SK-N-SH (cell line): ENCODE data around the gene TEAD1. TPM values are rescaled to one million over a fixed set of nuclear protein-coding genes. Genes with fewer than 3 reads are reported as not detected.
A peak's percentile ranks its signal among the peaks of the same experiment; 100 is the strongest.

Source experiments
- CTCF ChIA-PET: fragments of 300-600, 350-600 bp; formaldehyde crosslinking; extraction: SDS; loops from one replicate; lab custom pipeline; 2021; lab: Yijun Ruan, JAX
- POLR2A ChIA-PET: fragments of 350-600 bp; sonication (Branson Sonifier 250); formaldehyde crosslinking; extraction: SDS; loops from one replicate; lab custom pipeline; 2020; ENCODE audit warnings: antibody characterized with exemption, inconsistent platforms; lab: Yijun Ruan, JAX
- DNase-seq: peaks from one replicate; pipeline ENCODE4 v3.0.0; 2012
- H2AFZ ChIP-seq: fragments of 200-600 bp; sonication (generic); 2 replicates; pipeline ENCODE4 v1.8.1; 2016; ENCODE audit warnings: antibody characterized with exemption, mild to moderate bottlenecking, low read depth
- H3F3A ChIP-seq: fragments of 200-600 bp; sonication (generic); replicated peaks from 2 replicates; pipeline ENCODE3; 2016; ENCODE audit warnings: antibody characterized with exemption, mild to moderate bottlenecking; ENCODE audit not compliant: insufficient read depth
- H3K27ac ChIP-seq, 2 experiments: fragments of 200-500 bp in 1 of 2; fragments of 200-600 bp in 1 of 2; sonication (Bioruptor generic) in 1 of 2; sonication (generic), shearing (Covaris generic) in 1 of 2; 2 replicates each; pipeline versions ENCODE4 v1.5.1 to v1.6.1; 2014 to 2016; ENCODE audit warnings: low read depth in 2 of 2, inconsistent platforms in 1 of 2, low read length in 1 of 2, mild to moderate bottlenecking in 1 of 2, mixed read lengths in 1 of 2
- H3K27me3 ChIP-seq: fragments of 200-600 bp; sonication (generic), shearing (Covaris generic); 2 replicates; pipeline ENCODE4 v1.6.1; 2016; ENCODE audit warnings: mixed run types; ENCODE audit not compliant: insufficient read depth
- H3K36me3 ChIP-seq, 2 experiments: fragments of 200-500 bp in 1 of 2; fragments of 200-600 bp in 1 of 2; sonication (Bioruptor generic) in 1 of 2; sonication (generic) in 1 of 2; replicated peaks in 1 of 2; 2 replicates each; pipeline versions ENCODE3 to v1.5.1; 2014 to 2016; ENCODE audit warnings: low read length in 1 of 2, mild to moderate bottlenecking in 1 of 2; ENCODE audit not compliant: insufficient read depth in 2 of 2, control insufficient read depth in 1 of 2
- H3K4me1 ChIP-seq, 2 experiments: fragments of 200-500 bp in 1 of 2; fragments of 200-600 bp in 1 of 2; sonication (Bioruptor generic) in 1 of 2; sonication (generic), shearing (Covaris generic) in 1 of 2; 2 replicates each; pipeline versions ENCODE4 v1.5.1 to v1.6.1; 2014 to 2016; ENCODE audit warnings: low read depth in 1 of 2, low read length in 1 of 2, mixed run types in 1 of 2; ENCODE audit not compliant: insufficient read depth in 2 of 2, control insufficient read depth in 1 of 2
- H3K4me2 ChIP-seq: fragments of 200-600 bp; sonication (generic), shearing (Covaris generic); 2 replicates; pipeline ENCODE4 v1.6.1; 2017; ENCODE audit warnings: mixed run types
- H3K4me3 ChIP-seq, 2 experiments: fragments of 200-500 bp in 1 of 2; fragments of 200-600 bp in 1 of 2; sonication (Bioruptor generic) in 1 of 2; sonication (generic), shearing (Covaris generic) in 1 of 2; 2 replicates each; pipeline versions ENCODE4 v1.5.1 to v1.8.1; 2014 to 2016; ENCODE audit warnings: low read depth in 2 of 2, inconsistent platforms in 1 of 2, low read length in 1 of 2, mild to moderate bottlenecking in 1 of 2, mixed read lengths in 1 of 2, moderate library complexity in 1 of 2
- H3K79me2 ChIP-seq: fragments of 200-600 bp; sonication (generic); 2 replicates; pipeline ENCODE4 v1.8.1; 2017; ENCODE audit warnings: mild to moderate bottlenecking; ENCODE audit not compliant: insufficient read depth
- H3K9ac ChIP-seq: fragments of 200-600 bp; sonication (generic); 2 replicates; pipeline ENCODE4 v1.6.1; 2017; ENCODE audit warnings: mixed run types
- H3K9me2 ChIP-seq: fragments of 200-600 bp; sonication (generic); 2 replicates; pipeline ENCODE4 v1.6.1; 2017; ENCODE audit warnings: mixed run types
- H3K9me3 ChIP-seq: fragments of 200-600 bp; sonication (generic); 2 replicates; pipeline ENCODE4 v1.6.1; 2017; ENCODE audit warnings: mixed run types, mild to moderate bottlenecking, moderate library complexity
- H4K20me1 ChIP-seq: fragments of 200-600 bp; sonication (generic); 2 replicates; pipeline ENCODE4 v1.6.1; 2017; ENCODE audit warnings: mild to moderate bottlenecking, mixed run types; ENCODE audit not compliant: insufficient read depth
- CHD2 ChIP-seq: fragments of 150-350 bp; IDR thresholded peaks from 2 replicates; pipeline ENCODE4 v1.6.1; 2018; ENCODE audit warnings: low read length; ENCODE audit not compliant: partially characterized antibody
- ELF1 ChIP-seq: IDR thresholded peaks from 2 replicates; pipeline ENCODE4 v1.4.0; 2012
- EP300 ChIP-seq, 2 experiments: IDR thresholded peaks; 2 replicates each; pipeline versions ENCODE4 v1.4.0 to v1.6.1; 2012; ENCODE audit warnings: borderline replicate concordance in 1 of 2, low read depth in 1 of 2, low read length in 1 of 2
- EZH2phosphoT487 ChIP-seq: fragments of 200-600 bp; sonication (generic); IDR thresholded peaks from 2 replicates; pipeline ENCODE4 v1.6.1; 2017; ENCODE audit warnings: low read depth, mixed run types, mild to moderate bottlenecking, antibody characterized with exemption, moderate library complexity, borderline replicate concordance
- FOXM1 ChIP-seq: IDR thresholded peaks from 2 replicates; pipeline ENCODE4 v1.4.0; 2012; ENCODE audit warnings: low read depth, mild to moderate bottlenecking
- GABPA ChIP-seq: IDR thresholded peaks from 2 replicates; pipeline ENCODE4 v1.4.0; 2012; ENCODE audit warnings: low read depth, mild to moderate bottlenecking
- JUND ChIP-seq: IDR thresholded peaks from 2 replicates; pipeline ENCODE4 v1.4.0; 2012
- MAX ChIP-seq: IDR thresholded peaks from 2 replicates; pipeline ENCODE4 v1.4.0; 2012; ENCODE audit warnings: low read depth
- NFIC ChIP-seq: IDR thresholded peaks from 2 replicates; pipeline ENCODE4 v1.4.0; 2012; ENCODE audit warnings: borderline replicate concordance
- NRF1 ChIP-seq: IDR thresholded peaks from 2 replicates; pipeline ENCODE4 v1.6.1; 2012; ENCODE audit warnings: low read depth, mild to moderate bottlenecking, low read length
- POLR2AphosphoS5 ChIP-seq: IDR thresholded peaks from 2 replicates; pipeline ENCODE4 v1.6.1; 2012; ENCODE audit warnings: low read depth, low read length
- RCOR1 ChIP-seq: fragments of 150-350 bp; IDR thresholded peaks from 2 replicates; pipeline ENCODE4 v1.6.1; 2017; ENCODE audit warnings: antibody characterized with exemption, low read length
- REST ChIP-seq: IDR thresholded peaks from 2 replicates; pipeline ENCODE4 v1.6.1; 2012; ENCODE audit warnings: mild to moderate bottlenecking, low read depth, low read length, moderate library complexity
- RXRA ChIP-seq: IDR thresholded peaks from 2 replicates; pipeline ENCODE4 v1.4.0; 2012; ENCODE audit warnings: low read depth, mild to moderate bottlenecking, borderline replicate concordance
- SIN3A ChIP-seq: IDR thresholded peaks from 2 replicates; pipeline ENCODE4 v1.6.1; 2012; ENCODE audit warnings: low read depth, mild to moderate bottlenecking, low read length, moderate library complexity, borderline replicate concordance
- ZBTB33 ChIP-seq: IDR thresholded peaks from 2 replicates; pipeline ENCODE4 v1.4.0; 2012; ENCODE audit warnings: low read depth, borderline replicate concordance
- whole genome bisulfite sequencing: methylation state at CpG from one replicate; pipeline ENCODE4 v1.1.6; 2017; ENCODE audit warnings: low lambda C conversion rate; 5-methylcytosine and 5-hydroxymethylcytosine counted together
- polyA plus RNA-seq, 3 experiments: library from polyadenylated mRNA; depleted of rRNA; stranded (reverse); fragments of >200 nt; gene quantifications; 2 replicates each; pipeline ENCODE4 v1.2.3, GENCODE V29; 2012
- TF ChIP-seq, protein P1 (sequence below): fragments of 200-600 bp; sonication (generic); IDR thresholded peaks from 2 replicates; pipeline ENCODE4 v1.6.1; 2017; ENCODE audit warnings: antibody characterized with exemption, mild to moderate bottlenecking, moderate library complexity
- TF ChIP-seq, protein P2 (sequence below): fragments of 150-350 bp; IDR thresholded peaks from 2 replicates; pipeline ENCODE4 v1.6.1; 2016; ENCODE audit warnings: mild to moderate bottlenecking, low read depth, low read length

TEAD1 gene
- polyA plus RNA-seq, 1 of the 3 experiments (the other 2 are of a cell fraction): 31.2 TPM

- CTCF ChIA-PET: interaction anchor here (0.8 to 4.0 kb wide), 5 partner anchors 8 to 566 kb away, joined by 3 to 19 read pairs (median 17); no protein-coding TSS in a partner anchor
- peak overlapping the region in 1 of 2 experiments; percentile 45; a peak in 3 of 4 replicates for H3K27ac ChIP-seq
- TF ChIP-seq FOXM1: no peak
- TF ChIP-seq GABPA: no peak
- TF ChIP-seq REST: no peak
- no peak for TF ChIP-seq RXRA
- TF ChIP-seq, protein P1, sequence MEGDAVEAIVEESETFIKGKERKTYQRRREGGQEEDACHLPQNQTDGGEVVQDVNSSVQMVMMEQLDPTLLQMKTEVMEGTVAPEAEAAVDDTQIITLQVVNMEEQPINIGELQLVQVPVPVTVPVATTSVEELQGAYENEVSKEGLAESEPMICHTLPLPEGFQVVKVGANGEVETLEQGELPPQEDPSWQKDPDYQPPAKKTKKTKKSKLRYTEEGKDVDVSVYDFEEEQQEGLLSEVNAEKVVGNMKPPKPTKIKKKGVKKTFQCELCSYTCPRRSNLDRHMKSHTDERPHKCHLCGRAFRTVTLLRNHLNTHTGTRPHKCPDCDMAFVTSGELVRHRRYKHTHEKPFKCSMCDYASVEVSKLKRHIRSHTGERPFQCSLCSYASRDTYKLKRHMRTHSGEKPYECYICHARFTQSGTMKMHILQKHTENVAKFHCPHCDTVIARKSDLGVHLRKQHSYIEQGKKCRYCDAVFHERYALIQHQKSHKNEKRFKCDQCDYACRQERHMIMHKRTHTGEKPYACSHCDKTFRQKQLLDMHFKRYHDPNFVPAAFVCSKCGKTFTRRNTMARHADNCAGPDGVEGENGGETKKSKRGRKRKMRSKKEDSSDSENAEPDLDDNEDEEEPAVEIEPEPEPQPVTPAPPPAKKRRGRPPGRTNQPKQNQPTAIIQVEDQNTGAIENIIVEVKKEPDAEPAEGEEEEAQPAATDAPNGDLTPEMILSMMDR: no peak
- no peak for TF ChIP-seq ZBTB33
- TF ChIP-seq EP300 (IDR thresholded peaks at IDR 0.05; ENCODE audit: borderline replicate concordance in 1 of 2, low read depth in 1 of 2, low read length in 1 of 2): no peak
- no peak for TF ChIP-seq NFIC
- TF ChIP-seq, protein P2, sequence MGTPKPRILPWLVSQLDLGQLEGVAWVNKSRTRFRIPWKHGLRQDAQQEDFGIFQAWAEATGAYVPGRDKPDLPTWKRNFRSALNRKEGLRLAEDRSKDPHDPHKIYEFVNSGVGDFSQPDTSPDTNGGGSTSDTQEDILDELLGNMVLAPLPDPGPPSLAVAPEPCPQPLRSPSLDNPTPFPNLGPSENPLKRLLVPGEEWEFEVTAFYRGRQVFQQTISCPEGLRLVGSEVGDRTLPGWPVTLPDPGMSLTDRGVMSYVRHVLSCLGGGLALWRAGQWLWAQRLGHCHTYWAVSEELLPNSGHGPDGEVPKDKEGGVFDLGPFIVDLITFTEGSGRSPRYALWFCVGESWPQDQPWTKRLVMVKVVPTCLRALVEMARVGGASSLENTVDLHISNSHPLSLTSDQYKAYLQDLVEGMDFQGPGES: no peak
- TF ChIP-seq ELF1: no peak
- no peak for TF ChIP-seq MAX
- no peak for TF ChIP-seq EZH2phosphoT487
- no peak for TF ChIP-seq NRF1
- TF ChIP-seq RCOR1: no peak
- no peak for TF ChIP-seq CHD2
- no peak for TF ChIP-seq POLR2AphosphoS5
- TF ChIP-seq JUND: no peak
- no peak for TF ChIP-seq SIN3A
Measured at GRCh38 chr11:12897867-12898266, 223.6 kb downstream of the TEAD1 start.

More at GRCh38 chr11:12897867-12898266, 223.6 kb downstream of the TEAD1 start:
- no peaks in the 10 kb centered on the region for H3K9me2 ChIP-seq
- H3K4me1 ChIP-seq: peaks cover 19 to 21% of the 10 kb centered on the region in 2 experiments; a peak in 3 of 4 replicates
- H3K36me3 ChIP-seq: peaks cover 62 to 66% of the 10 kb centered on the region in 2 experiments
- WGBS: 90% methylated on average over 3 of the region's 3 CpGs
- H3K27me3 ChIP-seq: no peaks in the 10 kb centered on the region
- no peaks in the 10 kb centered on the region for H3K9me3 ChIP-seq
- H3K4me3 ChIP-seq: no peak overlapping the region
- no peak overlapping the region for H3K9ac ChIP-seq
- no peak overlapping the region for H2AFZ ChIP-seq
- no peak overlapping the region for H3K4me2 ChIP-seq
- H3K79me2 ChIP-seq: peaks cover 47% of the 10 kb centered on the region
- H3F3A ChIP-seq: peaks cover 10% of the 10 kb centered on the region
- H4K20me1 ChIP-seq: no peaks in the 10 kb centered on the region
- no peak for DNase-seq
- POLR2A ChIA-PET: interaction anchor here (0.6 kb wide), 3 partner anchors 84 to 610 kb away, joined by 3 to 4 read pairs (median 3); no protein-coding TSS in a partner anchor
